ENCODE results near the gene FUT7. TPM values are rescaled to one million over a fixed set of nuclear protein-coding genes. Genes with fewer than 3 reads are reported as not detected.
A peak's percentile ranks its signal among the peaks of the same experiment; 100 is the strongest.

Gene FUT7
- total and polyA plus RNA-seq, 2 experiments from 2014 or later: not detected

DNA sequence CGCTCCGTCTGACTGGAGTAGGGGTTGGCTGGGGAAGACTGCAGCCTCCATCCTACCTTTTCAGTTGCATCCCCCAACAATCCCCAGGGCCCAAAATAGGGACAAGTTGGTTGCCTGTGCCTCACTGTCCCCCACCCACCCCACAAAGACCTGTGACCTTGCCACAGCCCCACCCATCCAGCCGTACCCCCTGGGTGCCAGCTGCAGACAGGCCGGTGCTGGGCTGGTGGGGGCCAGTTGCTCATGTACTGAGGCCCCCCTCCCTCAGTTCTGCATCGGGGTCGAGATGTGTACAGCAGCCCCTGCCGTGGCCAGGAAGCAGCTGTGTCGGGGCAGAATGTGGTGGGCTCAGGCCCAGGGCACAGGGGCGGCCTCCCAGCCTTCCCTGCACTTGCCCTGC is 48.7 kb downstream of the FUT7 start:
- TF ChIP-seq CTCF (IDR thresholded peaks at IDR 0.05; ENCODE audit: low read depth, low read length): no peak
- no peak for DNase-seq (ENCODE audit: low read depth in 1 of 2, low spot score in 1 of 2)

DNA sequence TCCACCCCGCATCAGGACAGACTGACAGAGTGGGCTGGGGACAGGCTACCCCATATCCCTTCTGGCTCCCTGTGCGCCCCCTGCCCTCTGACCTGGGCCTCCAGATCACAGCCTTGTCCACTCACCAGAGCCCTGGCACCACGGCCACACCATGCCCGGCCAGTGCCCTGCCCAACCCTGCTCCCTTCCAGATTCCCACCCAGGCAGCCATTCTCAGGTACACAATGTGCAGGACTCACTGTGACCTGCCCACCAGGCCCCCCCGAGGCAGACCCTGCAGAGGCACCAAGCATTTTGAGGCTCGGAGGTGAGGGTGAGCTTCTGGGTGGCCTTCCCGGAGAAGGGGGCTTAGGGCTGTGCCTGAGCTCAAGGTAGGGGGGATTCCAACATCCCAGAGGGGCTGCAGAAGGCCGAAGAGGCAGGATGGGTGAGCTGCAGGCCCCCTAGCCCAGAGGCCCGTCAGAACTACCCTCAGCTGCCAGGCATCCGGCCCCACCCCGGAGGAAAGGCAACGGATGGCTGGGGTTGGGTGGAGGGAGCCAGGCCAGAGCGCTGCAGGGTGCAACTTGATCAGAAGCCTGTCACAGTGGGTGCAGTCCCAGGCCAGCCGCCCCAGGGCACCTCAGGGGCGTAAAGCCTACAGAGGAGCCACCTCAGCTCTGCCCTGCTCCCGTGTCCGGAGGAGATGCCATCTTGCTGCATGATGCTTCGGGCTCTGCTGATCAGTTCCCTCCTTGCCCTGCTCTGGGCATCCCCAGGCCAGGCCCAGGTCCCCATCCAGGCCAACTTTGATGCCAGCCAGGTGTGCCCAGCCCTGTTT is 49.4 kb downstream of the FUT7 start, which contains the start of gene LCNL1:
Gene LCNL1 (plus strand): TSS at position 762 of the 820 bp plus-strand sequence. CDS start 594 bp downstream, outside the sequence.
- Histone ChIP-seq H3K4me3 (no peak within 1 kb of the TSS), H3K36me3 (no peaks in the 10 kb centered on the region), H3K27me3 (peaks cover 38% of the 10 kb centered on the region), H3K4me1 (ENCODE audit: low read depth) (peaks cover 22% of the 10 kb centered on the region), H3K9me3 (ENCODE audit: low read depth) (no peaks in the 10 kb centered on the region), H3K27ac (peak within 1 kb of the TSS; percentile 45)
- no peak for TF ChIP-seq CTCF (IDR thresholded peaks at IDR 0.05; ENCODE audit: low read depth, low read length)
- no peak for DNase-seq (ENCODE audit: low read depth in 1 of 2, low spot score in 1 of 2)

More for the DNA sequence above, 48.7 kb downstream of the FUT7 start:
- Histone ChIP-seq H3K9me3 (ENCODE audit: low read depth) (no peaks in the 10 kb centered on the region), H3K27ac (no peak overlapping the region), H3K4me3 (no peak overlapping the region), H3K27me3 (peaks cover 37% of the 10 kb centered on the region), H3K4me1 (ENCODE audit: low read depth) (peaks cover 22% of the 10 kb centered on the region), H3K36me3 (no peaks in the 10 kb centered on the region)

GRCh38 chr9:136981588-136982231 is 50.2 kb downstream of the FUT7 start:
- Histone ChIP-seq H3K27me3 (peaks cover 39% of the 10 kb centered on the region), H3K4me3 (no peak overlapping the region), H3K36me3 (no peaks in the 10 kb centered on the region), H3K27ac (peak overlapping the region; percentile 45), H3K9me3 (ENCODE audit: low read depth) (no peaks in the 10 kb centered on the region), H3K4me1 (ENCODE audit: low read depth) (peaks cover 22% of the 10 kb centered on the region)
- no peak for TF ChIP-seq CTCF (IDR thresholded peaks at IDR 0.05; ENCODE audit: low read depth, low read length)
- DNase-seq (ENCODE audit: low read depth in 1 of 2, low spot score in 1 of 2): peak; percentile 32 to 36

GRCh38 chr9:136980669-136981478 is 51.0 kb downstream of the FUT7 start:
- Histone ChIP-seq H3K27ac (no peak overlapping the region), H3K4me1 (ENCODE audit: low read depth) (peaks cover 22% of the 10 kb centered on the region), H3K36me3 (no peaks in the 10 kb centered on the region), H3K27me3 (peaks cover 30% of the 10 kb centered on the region), H3K9me3 (ENCODE audit: low read depth) (no peaks in the 10 kb centered on the region), H3K4me3 (no peak overlapping the region)
- TF ChIP-seq CTCF (IDR thresholded peaks at IDR 0.05; ENCODE audit: low read depth, low read length): no peak
- no peak for DNase-seq (ENCODE audit: low read depth in 1 of 2, low spot score in 1 of 2)

Other genes with a start within 250 kb of the FUT7 start
Only the 30 nearest of the 38 such genes appear.
- 8.5 and 12.2 TPM in 2 replicates for gene AJM1, start 189.6 kb downstream of the FUT7 start, total RNA-seq
- gene AJM1, start 189.6 kb downstream of the FUT7 start, polyA plus RNA-seq: 8.7 and 12.1 TPM in 2 replicates
- 185 and 235 TPM in 2 replicates for gene PHPT1, start 182.7 kb downstream of the FUT7 start, total RNA-seq
- gene PHPT1, start 182.7 kb downstream of the FUT7 start, polyA plus RNA-seq: 557 and 565 TPM in 2 replicates
- gene MAMDC4, start 179.7 kb downstream of the FUT7 start, total RNA-seq: 22.2 and 29.7 TPM in 2 replicates
- 8.7 and 17.8 TPM in 2 replicates for gene MAMDC4, start 179.7 kb downstream of the FUT7 start, polyA plus RNA-seq
- gene EDF1, start 165.8 kb downstream of the FUT7 start, total RNA-seq: 741 and 1,028 TPM in 2 replicates
- gene EDF1, start 165.8 kb downstream of the FUT7 start, polyA plus RNA-seq: 496 and 793 TPM in 2 replicates
- gene TRAF2, start 145.6 kb downstream of the FUT7 start, total RNA-seq: 20.0 and 25.6 TPM in 2 replicates
- gene TRAF2, start 145.6 kb downstream of the FUT7 start, polyA plus RNA-seq: 37.2 and 45.6 TPM in 2 replicates
- 188 and 194 TPM in 2 replicates for gene FBXW5, start 87.3 kb downstream of the FUT7 start, total RNA-seq
- 117 and 119 TPM in 2 replicates for gene FBXW5, start 87.3 kb downstream of the FUT7 start, polyA plus RNA-seq
- gene C8G, start 86.8 kb downstream of the FUT7 start, total RNA-seq: 3.4 and 10.8 TPM in 2 replicates
- 1.2 and 4.4 TPM in 2 replicates for gene C8G, start 86.8 kb downstream of the FUT7 start, polyA plus RNA-seq
- gene LCN12, start 79.8 kb downstream of the FUT7 start, total RNA-seq: 5.0 and 11.4 TPM in 2 replicates
- gene LCN12, start 79.8 kb downstream of the FUT7 start, polyA plus RNA-seq: 19.7 and 21.9 TPM in 2 replicates
- gene PTGDS, start 54.6 kb downstream of the FUT7 start, total RNA-seq: 2.6 and 3.9 TPM in 2 replicates
- gene PTGDS, start 54.6 kb downstream of the FUT7 start, polyA plus RNA-seq: 3.4 and 5.3 TPM in 2 replicates
- 0.36 TPM in 1 of 2 replicates, not detected in the other for gene LCNL1, start 49.1 kb downstream of the FUT7 start, total RNA-seq
- gene LCNL1, start 49.1 kb downstream of the FUT7 start, polyA plus RNA-seq: not detected in 2 replicates
- 94.6 and 130 TPM in 2 replicates for gene PAXX, start 39.7 kb downstream of the FUT7 start, total RNA-seq
- 102 and 110 TPM in 2 replicates for gene PAXX, start 39.7 kb downstream of the FUT7 start, polyA plus RNA-seq
- not detected in 2 replicates for gene CLIC3, start 35.5 kb downstream of the FUT7 start, total RNA-seq
- gene CLIC3, start 35.5 kb downstream of the FUT7 start, polyA plus RNA-seq: 0.75 and 0.87 TPM in 2 replicates
- 48.7 and 56.7 TPM in 2 replicates for gene ABCA2, start 3.9 kb downstream of the FUT7 start, total RNA-seq
- 30.5 and 33.3 TPM in 2 replicates for gene ABCA2, start 3.9 kb downstream of the FUT7 start, polyA plus RNA-seq
- gene NPDC1, start 14.1 kb upstream of the FUT7 start, total RNA-seq: 40.8 and 65.1 TPM in 2 replicates
- gene NPDC1, start 14.1 kb upstream of the FUT7 start, polyA plus RNA-seq: 83.5 and 94.9 TPM in 2 replicates
- gene ENTPD2, start 22.0 kb upstream of the FUT7 start, total RNA-seq: not detected in 2 replicates
- gene ENTPD2, start 22.0 kb upstream of the FUT7 start, polyA plus RNA-seq: not detected in 2 replicates
- gene SAPCD2, start 38.5 kb upstream of the FUT7 start, total RNA-seq: 6.3 and 42.1 TPM in 2 replicates
- gene SAPCD2, start 38.5 kb upstream of the FUT7 start, polyA plus RNA-seq: 4.7 and 28.3 TPM in 2 replicates
- gene UAP1L1, start 45.4 kb upstream of the FUT7 start, total RNA-seq: 5.8 and 13.3 TPM in 2 replicates
- gene UAP1L1, start 45.4 kb upstream of the FUT7 start, polyA plus RNA-seq: 9.9 and 17.9 TPM in 2 replicates
- gene MAN1B1, start 54.9 kb upstream of the FUT7 start, total RNA-seq: 59.4 and 73.3 TPM in 2 replicates
- 67.6 and 86.7 TPM in 2 replicates for gene MAN1B1, start 54.9 kb upstream of the FUT7 start, polyA plus RNA-seq
- 125 and 144 TPM in 2 replicates for gene DPP7, start 82.6 kb upstream of the FUT7 start, total RNA-seq
- gene DPP7, start 82.6 kb upstream of the FUT7 start, polyA plus RNA-seq: 202 and 204 TPM in 2 replicates
- gene GRIN1, start 107.1 kb upstream of the FUT7 start, total RNA-seq: 0.03 TPM in 1 of 2 replicates, not detected in the other
- 0.22 and 0.49 TPM in 2 replicates for gene GRIN1, start 107.1 kb upstream of the FUT7 start, polyA plus RNA-seq
- gene LRRC26, start 138.0 kb upstream of the FUT7 start, total RNA-seq: not detected in 2 replicates
- gene LRRC26, start 138.0 kb upstream of the FUT7 start, polyA plus RNA-seq: 1.4 and 2.3 TPM in 2 replicates
- not detected in 2 replicates for gene TMEM210, start 140.0 kb upstream of the FUT7 start, total RNA-seq
- not detected in 2 replicates for gene TMEM210, start 140.0 kb upstream of the FUT7 start, polyA plus RNA-seq
- 29.8 and 42.8 TPM in 2 replicates for gene ANAPC2, start 156.5 kb upstream of the FUT7 start, total RNA-seq
- 15.5 and 17.9 TPM in 2 replicates for gene ANAPC2, start 156.5 kb upstream of the FUT7 start, polyA plus RNA-seq
- 64.5 and 90.3 TPM in 2 replicates for gene SSNA1, start 156.6 kb upstream of the FUT7 start, total RNA-seq
- 77.9 and 110 TPM in 2 replicates for gene SSNA1, start 156.6 kb upstream of the FUT7 start, polyA plus RNA-seq
- 26.4 and 31.2 TPM in 2 replicates for gene TPRN, start 168.7 kb upstream of the FUT7 start, total RNA-seq
- gene TPRN, start 168.7 kb upstream of the FUT7 start, polyA plus RNA-seq: 34.7 and 44.8 TPM in 2 replicates
- gene TMEM203, start 173.6 kb upstream of the FUT7 start, total RNA-seq: 44.7 and 50.0 TPM in 2 replicates
- gene TMEM203, start 173.6 kb upstream of the FUT7 start, polyA plus RNA-seq: 86.6 and 99.2 TPM in 2 replicates
- gene NDOR1, start 173.6 kb upstream of the FUT7 start, total RNA-seq: 13.1 and 17.5 TPM in 2 replicates
- gene NDOR1, start 173.6 kb upstream of the FUT7 start, polyA plus RNA-seq: 9.1 and 18.1 TPM in 2 replicates
- gene RNF208, start 190.2 kb upstream of the FUT7 start, total RNA-seq: 19.3 and 23.1 TPM in 2 replicates
- 6.1 and 8.1 TPM in 2 replicates for gene RNF208, start 190.2 kb upstream of the FUT7 start, polyA plus RNA-seq
- 5.8 and 7.0 TPM in 2 replicates for gene CYSRT1, start 193.1 kb upstream of the FUT7 start, total RNA-seq
- gene CYSRT1, start 193.1 kb upstream of the FUT7 start, polyA plus RNA-seq: 3.1 and 6.6 TPM in 2 replicates
- 0.32 TPM in 1 of 2 replicates, not detected in the other for gene RNF224, start 195.4 kb upstream of the FUT7 start, total RNA-seq
- gene RNF224, start 195.4 kb upstream of the FUT7 start, polyA plus RNA-seq: 0.12 TPM in 1 of 2 replicates, not detected in the other

Data from cardiac muscle cell (in vitro differentiated cells and primary cell).